HepG2 (cell line): ENCODE measurements around the gene DAG1. TPM values are rescaled to one million over a fixed set of nuclear protein-coding genes. Genes with fewer than 3 reads are reported as not detected.

Source experiments
- GRHL1 ChIP-seq: sonication (generic); formaldehyde crosslinking; conservative IDR thresholded peaks from 2 replicates; pipeline ENCODE4 v1.8.0; 2022; ENCODE audit warnings: missing genetic modification reagents
- HNF4A ChIP-seq: sonication (generic); formaldehyde crosslinking; IDR thresholded peaks from 2 replicates; pipeline ENCODE4 v1.4.0; 2020; ENCODE audit warnings: missing genetic modification reagents
- KIAA2018 ChIP-seq: sonication (generic); formaldehyde crosslinking; IDR thresholded peaks from 2 replicates; pipeline ENCODE4 v1.5.0; 2020; ENCODE audit warnings: mild to moderate bottlenecking, missing genetic modification reagents, borderline replicate concordance
- LCORL ChIP-seq, 2 experiments: fragments of 450-650 bp in 1 of 2; sonication (generic) in 1 of 2; formaldehyde crosslinking in 1 of 2; IDR thresholded peaks; 2 replicates each; pipeline versions ENCODE4 v1.5.0 to v1.6.1; 2017 to 2020; ENCODE audit warnings: antibody characterized with exemption in 1 of 2, missing genetic modification reagents in 1 of 2
- MTERF4 ChIP-seq: sonication (generic); formaldehyde crosslinking; IDR thresholded peaks from 2 replicates; pipeline ENCODE4 v1.8.0; 2023; ENCODE audit warnings: mild to moderate bottlenecking, missing genetic modification reagents
- NFATC3 ChIP-seq: sonication (generic); formaldehyde crosslinking; IDR thresholded peaks from 2 replicates; pipeline ENCODE4 v1.5.1; 2020; ENCODE audit warnings: mild to moderate bottlenecking, missing genetic modification reagents
- PITX1 ChIP-seq: sonication (generic); formaldehyde crosslinking; IDR thresholded peaks from 2 replicates; pipeline ENCODE4 v1.5.1; 2020; ENCODE audit warnings: mild to moderate bottlenecking, missing genetic modification reagents
- SALL1 ChIP-seq: sonication (generic); formaldehyde crosslinking; IDR thresholded peaks from 2 replicates; pipeline ENCODE4 v1.8.0; 2022; ENCODE audit warnings: mild to moderate bottlenecking, missing genetic modification reagents
- SRSF4 ChIP-seq: fragments of 200-400 bp; formaldehyde crosslinking; IDR thresholded peaks from one replicate; pipeline ENCODE4 v1.6.1; 2018; ENCODE audit warnings: mild to moderate bottlenecking, low read depth, low read length, moderate library complexity; ENCODE audit not compliant: poor library complexity, severe bottlenecking
- YEATS2 ChIP-seq: sonication (generic); formaldehyde crosslinking; IDR thresholded peaks from 2 replicates; pipeline ENCODE4 v1.4.0; 2020; ENCODE audit warnings: missing genetic modification reagents, borderline replicate concordance
- ZNF205 ChIP-seq: IDR thresholded peaks from 2 replicates; pipeline ENCODE4 v1.6.1; 2018; ENCODE audit warnings: missing biosample characterization, missing genetic modification reagents
- ZNF605 ChIP-seq: sonication (generic); formaldehyde crosslinking; IDR thresholded peaks from 2 replicates; pipeline ENCODE4 v1.8.0; 2022; ENCODE audit warnings: mild to moderate bottlenecking, missing genetic modification reagents
- ZSCAN25 ChIP-seq: sonication (generic); formaldehyde crosslinking; IDR thresholded peaks from 2 replicates; pipeline ENCODE4 v1.8.0; 2022; ENCODE audit warnings: mild to moderate bottlenecking, missing genetic modification reagents
- polyA plus RNA-seq, 8 experiments: library from polyadenylated mRNA; depleted of rRNA in 3 of 8; stranded (reverse) in 7 of 8; unstranded in 1 of 8; fragments of >200 nt; fragmentation: Illumina TruSeq in 4 of 8; extraction: Trizol in 4 of 8; gene quantifications; 2 replicates each; pipeline versions ENCODE4 v1.2.1 to v1.2.3, GENCODE V29; 2011 to 2016; ENCODE audit warnings: low read depth in 4 of 8, missing spikeins in 1 of 8, mixed read lengths in 1 of 8; ENCODE audit not compliant: insufficient read depth in 1 of 8
- total RNA-seq, 5 experiments: library from RNA; depleted of rRNA; stranded (reverse); fragments of >200 nt; fragmentation: Illumina TruSeq; extraction: Trizol; gene quantifications; 2 replicates each; pipeline ENCODE4 v1.2.3, GENCODE V29; 2016; ENCODE audit warnings: low read depth in 1 of 5

The DAG1 gene
- total and polyA plus RNA-seq, 2 of the 13 experiments (the other 11 are each of a cell fraction or from before 2014, with no cell fraction given) = 47.3 to 50.4 TPM

DNA sequence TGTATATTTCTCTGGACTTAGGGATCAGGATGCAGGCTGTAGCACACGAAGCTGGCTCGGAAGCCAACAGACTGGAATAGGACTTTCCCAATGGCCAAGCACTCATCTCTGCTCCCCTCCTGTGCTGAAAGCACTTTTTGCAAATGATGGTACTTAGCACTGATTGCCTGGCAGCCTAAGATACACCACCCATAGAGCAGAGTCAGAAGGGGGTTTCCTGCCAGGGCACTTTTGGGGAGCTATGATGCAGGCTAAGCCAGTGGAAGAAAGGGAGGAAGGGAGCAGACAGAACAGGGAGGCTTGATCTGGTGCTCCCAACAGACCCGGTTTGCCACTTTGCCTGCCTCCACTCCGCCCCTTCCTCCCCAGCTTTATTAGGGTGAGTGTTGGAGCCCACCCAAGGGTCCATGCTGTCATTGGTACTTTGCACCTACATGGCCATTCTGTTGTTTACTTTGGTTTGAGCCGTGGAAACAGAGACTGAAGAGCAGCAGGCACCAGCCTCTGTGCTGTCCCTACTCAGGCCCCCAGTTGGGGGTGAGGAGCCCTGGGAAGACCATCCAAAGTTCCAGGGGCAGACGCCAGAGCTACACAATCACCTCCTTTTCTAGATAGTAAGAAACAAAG is 100.1 kb downstream of the DAG1 start (continued):
- TF ChIP-seq KIAA2018 (CRISPR knock-in tag) (no peak), SALL1 (CRISPR knock-in tag) (peak; percentile 25), HNF4A (CRISPR knock-in tag) (peak; percentile 87), NFATC3 (CRISPR knock-in tag) (no peak), ZNF605 (CRISPR knock-in tag) (0 out of 2 replicates have a peak, but pooled peaks have one; percentile 38), ZSCAN25 (CRISPR knock-in tag) (no peak), LCORL (IDR thresholded peaks at IDR 0.05) (no peak), LCORL (CRISPR knock-in tag; IDR thresholded peaks at IDR 0.05) (peak; percentile 67), MTERF4 (CRISPR knock-in tag) (no peak), ZNF205 (CRISPR knock-in tag) (no peak), GRHL1 (CRISPR knock-in tag) (no peak), YEATS2 (CRISPR knock-in tag) (no peak), PITX1 (0 out of 2 replicates have a peak, but pooled peaks have one; percentile 61), SRSF4 (no peak)
